Measurements from ENCODE around the gene CAMKMT.
A peak's percentile ranks its signal among the peaks of the same experiment; 100 is the strongest.

CAMKMT gene

DNA sequence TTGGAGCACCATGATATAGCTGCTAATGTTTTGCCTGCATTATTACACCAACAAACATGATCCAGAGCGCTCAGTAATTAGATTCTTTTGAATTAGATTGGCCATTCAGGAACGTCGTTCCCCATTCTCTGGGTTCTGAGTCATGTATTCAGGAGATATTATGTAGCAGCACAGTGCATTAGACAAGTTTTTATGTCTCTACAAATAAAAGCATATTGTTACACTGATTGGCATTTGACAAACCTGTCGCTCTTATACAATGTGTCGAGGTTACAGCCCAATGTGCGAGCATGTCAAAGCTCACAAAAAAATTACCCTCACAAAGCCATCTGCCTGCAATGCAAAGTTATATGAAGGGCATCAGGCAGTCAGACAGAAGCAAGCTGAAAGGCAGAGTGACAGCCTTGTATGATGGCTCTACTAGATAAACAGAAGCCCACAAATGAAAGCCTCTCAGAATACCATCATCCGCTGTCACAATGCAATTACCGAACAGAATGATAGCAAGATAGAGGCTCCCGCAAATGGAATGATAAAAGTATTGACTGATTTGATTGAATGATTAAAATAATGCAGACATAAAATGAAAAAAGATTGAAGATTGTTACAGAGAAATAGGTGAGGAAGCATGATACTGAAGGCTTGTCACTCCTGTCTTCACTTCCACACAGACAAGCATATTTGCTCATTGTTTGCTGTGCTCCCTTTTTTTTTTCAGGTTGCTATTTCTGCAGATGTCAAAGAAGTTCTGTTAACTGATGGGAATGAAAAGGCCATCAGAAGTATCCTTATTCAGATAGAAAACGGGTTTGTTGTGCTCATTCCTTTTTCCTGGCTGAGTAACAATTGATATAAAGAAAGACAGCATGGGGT, 345.2 kb downstream of the CAMKMT start:
- no peak for DNase-seq

DNA sequence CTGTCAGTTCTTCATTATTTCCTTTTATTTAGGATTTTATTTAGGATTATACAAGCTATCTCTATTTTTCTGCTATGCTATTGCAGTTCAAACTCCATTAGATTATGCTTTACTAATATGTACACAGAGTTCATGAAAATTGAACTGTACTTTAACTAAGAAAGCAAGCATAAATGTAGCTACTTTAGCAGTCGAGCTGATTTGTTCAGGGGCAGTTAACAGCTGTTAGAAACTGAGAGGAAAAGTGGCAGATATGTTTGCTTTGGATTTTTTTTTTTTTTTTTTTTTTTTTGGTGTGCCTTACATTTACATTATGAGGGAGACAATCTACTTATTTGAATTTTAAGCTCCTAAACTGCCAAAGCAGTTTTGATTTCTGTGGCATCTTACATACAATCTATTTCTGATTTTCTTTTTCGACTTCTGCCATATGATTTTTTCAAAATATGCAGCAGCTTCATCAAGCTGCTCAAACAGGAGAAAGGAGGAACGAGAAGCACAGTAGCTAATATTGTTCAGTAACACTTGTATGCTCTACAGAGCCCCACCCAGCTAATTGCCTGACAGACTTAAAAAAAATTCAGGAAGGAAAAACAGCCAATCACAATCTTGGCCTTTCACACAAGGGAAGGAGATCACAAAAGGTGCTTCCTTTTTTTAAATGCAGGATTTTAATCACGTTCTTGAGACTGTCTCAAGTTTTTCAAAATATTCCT, 346.4 kb downstream of the CAMKMT start:
- DNase-seq = no peak

DNA sequence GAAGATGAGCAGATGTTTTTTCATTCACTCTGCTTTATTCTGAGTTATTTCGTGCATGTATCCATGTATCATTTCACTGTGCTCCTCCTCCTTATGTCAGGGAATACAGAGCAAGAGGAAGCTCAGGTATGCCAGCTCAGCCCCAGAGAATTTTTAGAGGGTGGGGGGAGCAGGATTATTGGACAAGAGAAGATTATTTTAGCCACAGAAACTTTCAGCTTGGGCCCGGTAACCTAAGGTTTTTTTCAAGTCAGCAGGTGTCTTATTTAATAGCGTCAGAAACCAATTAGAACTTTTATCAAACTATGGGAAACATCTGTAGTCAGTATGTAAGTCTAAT, 346.9 kb downstream of the CAMKMT start:
- DNase-seq = no peak

DNA sequence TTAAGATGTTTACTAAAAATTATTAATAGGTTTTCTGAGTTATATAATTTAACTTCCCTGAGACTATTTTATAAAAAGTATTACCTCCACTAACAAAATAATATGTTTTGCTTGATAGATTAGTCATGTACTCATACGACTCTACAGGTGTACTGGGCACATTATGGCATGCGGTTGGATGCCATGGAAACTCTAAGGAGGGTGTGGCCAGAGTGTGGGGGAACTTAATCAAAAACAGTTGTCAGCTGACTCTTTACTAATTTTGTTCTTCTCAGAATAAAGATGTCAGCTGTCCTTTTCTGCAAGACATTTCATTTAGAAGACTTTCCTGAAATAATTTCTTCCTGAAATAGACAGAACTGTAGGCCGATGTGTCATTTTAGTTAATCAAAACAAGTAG, 351.4 kb downstream of the CAMKMT start:
- DNase-seq = peak; percentile 9

DNA sequence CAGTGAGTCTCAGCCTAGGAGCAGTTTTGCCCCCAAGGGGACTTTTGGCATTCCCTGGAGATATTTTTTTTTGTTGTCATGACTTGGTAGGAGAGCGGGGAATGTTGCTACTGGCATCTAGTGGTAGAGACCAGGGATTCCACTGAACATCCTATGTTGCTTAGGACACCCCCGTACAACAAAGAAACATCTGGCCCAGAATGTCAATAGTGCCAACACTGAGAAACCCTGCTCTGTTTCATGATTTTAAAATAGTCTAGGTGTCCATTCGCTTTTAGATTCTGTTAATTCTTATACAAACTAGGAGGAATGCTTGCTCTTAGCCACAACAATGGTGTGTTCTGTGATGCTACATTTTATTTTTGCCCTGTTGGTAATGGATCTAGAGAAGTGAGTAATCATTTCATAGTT, 353.9 kb downstream of the CAMKMT start:
- no peak for DNase-seq

DNA sequence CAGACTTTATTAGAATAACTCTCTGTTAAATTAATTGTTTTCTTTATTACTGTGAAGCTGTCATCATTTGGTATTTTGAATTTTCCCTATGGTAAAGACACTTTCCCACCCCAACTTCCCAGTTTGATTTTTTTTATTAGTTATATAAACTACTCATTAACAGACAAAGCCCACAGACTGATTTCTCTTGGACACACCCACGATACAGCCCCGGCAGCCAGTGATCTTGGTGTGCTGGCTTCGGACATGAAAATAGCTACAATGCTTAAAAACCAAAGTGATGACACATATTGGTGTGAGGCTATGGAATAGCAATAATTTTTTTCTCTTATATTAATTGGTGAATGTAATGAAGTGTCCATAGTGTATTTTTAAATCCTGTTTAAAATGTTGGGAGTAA, 354.4 kb downstream of the CAMKMT start:
- no peak for DNase-seq

DNA sequence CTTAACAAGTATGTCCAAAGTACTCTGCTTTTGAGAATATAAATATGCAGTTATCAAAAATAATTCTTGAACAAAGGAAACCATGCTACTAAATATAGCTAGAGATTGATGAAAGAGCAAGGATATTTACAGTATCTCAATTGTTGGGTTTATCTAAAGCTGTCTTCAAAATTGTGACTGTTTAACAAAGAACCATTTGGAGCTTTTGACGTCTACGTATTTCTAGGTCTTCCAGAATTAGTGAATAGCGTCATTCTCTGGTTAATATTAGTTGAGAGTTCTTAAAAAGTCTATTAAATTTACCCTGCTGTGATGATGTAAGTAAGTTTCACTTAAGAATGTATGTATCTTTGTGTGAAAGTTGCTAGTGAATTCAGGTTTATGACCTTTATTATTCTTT, 356.7 kb downstream of the CAMKMT start:
- DNase-seq = no peak

DNA sequence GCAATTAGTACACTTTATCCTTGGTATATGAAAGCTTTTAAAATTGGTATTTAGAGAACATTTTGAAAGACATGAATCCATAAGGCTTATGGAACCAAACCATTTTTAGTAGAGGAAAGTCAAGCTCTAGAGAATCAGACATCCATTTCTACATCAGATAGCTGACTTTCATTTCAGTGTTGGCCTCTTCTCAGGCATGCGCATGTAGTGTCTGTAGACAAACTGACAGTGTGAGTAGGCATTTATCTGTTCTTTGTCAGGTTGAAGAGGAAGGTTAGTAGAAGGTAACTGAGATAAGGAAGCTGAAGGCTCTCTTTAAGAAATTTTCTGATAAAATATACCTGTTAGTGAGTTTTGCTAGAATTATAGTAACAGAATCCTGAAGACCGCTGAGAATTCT, 357.8 kb downstream of the CAMKMT start:
- no peak for DNase-seq

DNA sequence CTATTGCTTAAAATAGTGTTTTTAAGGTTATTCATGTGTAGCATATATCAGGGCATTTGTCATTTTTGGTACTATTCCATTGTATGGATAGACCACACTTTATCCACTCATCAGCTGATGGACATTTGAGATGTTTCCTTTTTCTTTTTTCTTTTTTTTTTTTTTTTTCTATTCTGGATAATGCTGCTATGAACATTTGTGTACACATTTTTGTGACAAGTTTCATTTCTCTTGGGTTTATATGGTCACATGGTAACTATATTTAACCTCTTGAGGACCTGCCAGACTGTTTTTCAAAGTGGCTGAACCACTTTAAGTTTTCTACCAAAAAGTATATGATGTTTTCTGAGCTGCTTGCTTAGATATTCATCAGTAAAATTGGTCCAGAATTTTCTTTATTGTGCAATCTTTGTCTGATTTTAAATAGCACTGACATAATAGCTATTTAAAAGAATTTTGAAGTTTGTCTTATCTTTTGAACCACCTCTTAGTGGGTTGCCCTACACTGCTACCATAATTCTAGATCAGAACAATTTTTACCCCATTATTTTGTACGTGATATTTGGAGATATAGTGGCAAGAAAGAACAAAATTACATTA, 360.4 kb downstream of the CAMKMT start:
- DNase-seq = no peak

DNA sequence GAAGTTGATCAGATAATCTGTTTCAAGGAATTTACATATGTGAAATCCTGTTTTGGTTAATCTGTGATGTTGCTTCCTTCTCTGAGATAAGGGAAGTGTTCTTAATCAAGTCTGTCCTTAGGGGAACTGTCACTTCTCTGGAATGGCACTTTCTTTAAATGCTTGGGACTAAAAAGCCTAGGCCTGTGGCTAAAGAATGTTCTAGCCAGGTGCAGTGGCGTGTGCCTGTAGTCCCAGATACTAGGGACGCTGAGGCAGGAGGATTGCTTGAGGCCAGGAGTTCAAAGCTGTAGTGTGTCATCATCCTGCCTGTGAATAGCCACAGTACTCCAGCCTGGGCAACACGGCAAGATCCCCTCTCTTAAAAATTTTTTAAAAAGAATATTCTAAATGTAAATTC, 362.2 kb downstream of the CAMKMT start:
- DNase-seq = no peak

DNA sequence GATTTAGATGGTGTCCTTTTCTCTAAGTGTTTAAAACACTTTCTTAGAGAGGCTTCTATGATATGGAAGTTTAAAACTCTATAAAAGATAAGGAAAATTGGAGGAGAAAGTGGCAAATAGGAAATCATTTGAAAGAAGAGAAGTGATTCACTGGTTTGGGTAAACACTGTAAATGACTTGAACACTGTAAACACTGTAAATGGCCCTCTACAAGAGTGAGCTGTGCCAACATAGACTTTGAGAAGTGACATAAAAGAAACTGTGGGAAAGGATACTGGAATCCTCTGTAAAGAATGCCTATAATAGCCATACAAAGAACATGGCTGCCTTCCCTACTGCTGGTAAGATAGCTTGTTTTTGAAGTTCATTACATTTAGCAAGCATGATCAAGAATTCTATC, 368.8 kb downstream of the CAMKMT start:
- no peak for DNase-seq

DNA sequence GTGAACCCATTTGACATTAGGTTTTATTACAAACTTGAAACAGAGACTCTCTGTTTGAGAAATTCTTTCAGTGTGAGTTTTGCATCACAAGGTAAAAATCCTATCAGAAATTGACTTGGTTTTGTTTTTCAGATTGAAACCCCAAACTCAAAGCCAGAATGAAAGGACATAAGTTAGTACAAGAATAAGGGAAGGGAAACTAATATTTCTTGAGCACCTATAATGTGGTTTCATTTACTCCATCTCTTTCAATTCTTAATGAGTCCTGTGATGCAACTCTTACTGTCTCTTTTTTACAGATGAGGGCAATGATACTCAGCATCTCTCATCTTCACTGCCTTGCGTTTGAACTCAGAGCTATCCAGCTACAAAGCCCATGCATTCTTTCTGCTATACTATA, 369.8 kb downstream of the CAMKMT start:
- DNase-seq = no peak

DNA sequence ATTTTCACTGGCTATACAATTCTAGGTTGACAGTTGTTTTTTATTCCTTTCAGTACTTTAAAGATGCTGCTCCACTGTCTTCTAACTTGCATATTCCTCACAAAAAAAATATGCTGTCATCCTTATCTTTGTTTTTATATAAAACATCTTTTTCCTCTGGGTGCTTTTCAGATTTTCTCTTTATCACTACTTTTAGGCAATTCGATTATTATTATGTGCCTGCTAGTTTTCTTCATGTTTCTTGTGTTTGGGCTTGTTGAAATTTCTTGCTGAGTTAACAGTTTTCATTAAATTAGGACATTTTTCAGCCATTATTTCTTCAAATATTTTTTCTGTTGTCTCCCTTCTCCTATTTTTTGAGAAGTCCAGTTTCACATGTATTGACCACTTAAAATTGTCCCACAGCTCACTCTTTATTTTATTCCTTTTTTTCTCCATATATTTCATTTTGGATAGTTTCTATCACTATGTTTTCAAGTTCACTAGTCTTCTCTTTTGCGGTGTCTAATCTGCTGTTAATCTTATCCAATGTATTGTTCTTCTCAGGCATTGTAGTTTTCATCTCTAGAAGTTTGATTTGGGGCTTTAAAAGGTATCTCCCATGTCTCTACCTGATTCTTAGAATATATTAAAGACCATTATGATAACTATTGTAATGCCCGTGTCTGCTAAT, 374.7 kb downstream of the CAMKMT start:
- no peak for DNase-seq

DNA sequence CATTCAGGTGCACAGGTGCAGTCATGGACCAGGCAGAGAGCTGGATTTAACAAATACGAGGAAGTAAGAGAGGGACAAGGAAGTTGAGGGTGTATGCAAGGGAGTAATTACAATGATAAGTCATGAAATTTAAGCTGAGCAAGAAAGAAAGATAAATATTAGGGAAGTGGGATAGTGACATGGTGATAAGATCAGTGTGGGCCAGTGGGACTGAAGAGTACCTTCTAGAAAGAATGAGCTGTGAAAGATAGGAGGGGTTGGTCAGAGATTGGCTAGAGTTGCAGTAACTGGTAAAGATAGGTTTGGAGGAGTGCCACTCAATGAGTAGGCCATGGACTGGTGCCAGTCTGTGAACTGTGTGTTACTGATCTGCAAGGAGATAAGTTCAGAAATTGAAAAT, 378.9 kb downstream of the CAMKMT start:
- no peak for DNase-seq

DNA sequence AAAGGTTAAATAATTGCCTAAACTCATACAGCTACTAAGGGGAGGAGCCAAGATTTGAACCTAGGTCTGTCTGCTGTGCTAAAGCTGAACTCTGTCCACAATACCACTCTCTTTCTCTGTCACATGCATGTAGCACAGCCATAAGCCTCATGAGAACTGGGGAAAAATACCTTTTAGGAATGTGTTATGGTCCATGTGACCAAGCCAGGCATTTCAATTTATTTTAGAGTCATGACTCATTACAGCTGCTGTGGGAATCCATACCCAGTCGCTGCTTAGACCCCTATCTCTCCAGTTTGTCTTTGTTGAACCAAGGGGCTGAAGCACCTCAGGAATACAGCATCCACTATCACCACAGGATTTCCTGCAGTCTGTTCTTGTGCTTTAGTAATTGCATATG, 379.8 kb downstream of the CAMKMT start:
- DNase-seq = no peak

DNA sequence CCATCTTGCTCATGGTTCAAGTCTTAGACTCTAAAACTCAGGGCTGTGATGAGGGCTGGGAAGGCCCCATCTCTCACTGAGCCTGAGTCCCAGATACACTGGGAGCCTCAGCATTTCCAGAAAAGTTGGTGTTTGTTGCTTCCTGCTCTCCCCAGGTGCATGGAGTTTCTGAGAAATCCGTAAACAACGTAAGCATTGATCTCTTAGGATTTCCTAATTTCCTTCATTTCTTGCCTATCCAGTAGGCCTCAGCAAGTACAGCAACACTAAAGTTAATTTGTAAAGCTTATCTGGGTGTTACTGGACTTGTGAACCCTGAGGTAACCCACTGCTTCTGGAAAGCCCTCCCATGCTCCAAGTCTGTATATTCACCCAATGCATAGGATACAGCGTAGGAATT, 380.3 kb downstream of the CAMKMT start:
- DNase-seq = no peak

DNA sequence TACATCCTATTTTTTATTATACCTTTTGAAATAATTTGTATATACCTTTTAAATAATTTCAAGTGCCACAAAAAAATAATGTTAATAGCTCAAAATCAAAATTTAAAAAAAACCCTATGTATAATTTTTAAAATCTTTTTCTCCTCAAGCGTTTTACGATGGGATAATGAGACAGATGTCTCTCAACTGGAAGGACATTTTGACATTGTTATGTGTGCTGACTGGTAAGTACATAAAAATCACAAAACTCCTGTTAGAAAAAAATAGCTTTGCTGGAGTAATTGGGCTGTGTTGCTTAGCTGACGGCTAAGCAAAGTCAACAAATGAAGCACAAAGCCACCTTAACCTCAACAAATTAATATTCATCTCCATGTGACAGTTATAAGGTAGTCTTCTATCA, 381.7 kb downstream of the CAMKMT start:
- no peak for DNase-seq

DNA sequence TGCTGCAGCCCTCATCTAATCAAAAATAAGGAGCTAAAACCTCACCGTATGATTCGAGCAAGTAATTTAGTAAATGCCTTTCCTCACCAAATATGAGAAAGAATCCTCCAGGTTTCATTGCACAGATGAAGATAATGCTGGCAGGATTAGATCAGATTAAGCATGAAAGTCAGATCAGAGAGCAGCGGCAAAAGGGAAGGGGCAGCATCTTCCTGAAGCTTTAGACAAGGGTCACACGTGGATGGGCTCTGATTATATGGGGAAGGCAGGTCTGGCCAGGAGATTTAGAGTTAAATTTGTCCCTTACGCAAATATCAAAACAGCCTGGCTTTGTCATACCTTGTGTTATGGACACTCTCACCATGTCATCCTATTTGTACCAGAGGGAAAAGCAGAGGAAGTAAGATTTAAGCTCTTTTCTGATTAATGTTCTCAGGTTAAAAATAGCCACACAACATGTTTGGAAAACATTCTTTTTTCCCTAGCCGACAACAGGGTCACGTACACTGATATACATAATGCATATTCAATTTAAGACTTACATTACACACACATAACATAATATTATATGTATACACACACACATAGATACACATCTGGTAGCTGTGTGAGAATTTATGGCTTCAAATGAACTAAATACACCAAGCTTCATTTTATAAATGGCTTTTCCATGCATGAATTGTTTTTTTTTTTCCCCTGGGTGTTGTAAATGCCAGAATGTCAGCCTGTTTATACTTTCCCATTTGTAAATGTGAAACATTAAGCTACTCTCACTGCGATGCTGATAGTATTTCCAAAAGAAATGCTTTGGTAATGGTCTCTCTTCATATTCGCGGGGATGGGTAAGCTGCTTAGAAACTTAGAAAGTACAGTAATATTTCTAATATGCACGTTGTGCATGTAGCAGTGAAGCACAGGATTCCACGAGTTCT, 383.5 kb downstream of the CAMKMT start:
- no peak for DNase-seq

DNA sequence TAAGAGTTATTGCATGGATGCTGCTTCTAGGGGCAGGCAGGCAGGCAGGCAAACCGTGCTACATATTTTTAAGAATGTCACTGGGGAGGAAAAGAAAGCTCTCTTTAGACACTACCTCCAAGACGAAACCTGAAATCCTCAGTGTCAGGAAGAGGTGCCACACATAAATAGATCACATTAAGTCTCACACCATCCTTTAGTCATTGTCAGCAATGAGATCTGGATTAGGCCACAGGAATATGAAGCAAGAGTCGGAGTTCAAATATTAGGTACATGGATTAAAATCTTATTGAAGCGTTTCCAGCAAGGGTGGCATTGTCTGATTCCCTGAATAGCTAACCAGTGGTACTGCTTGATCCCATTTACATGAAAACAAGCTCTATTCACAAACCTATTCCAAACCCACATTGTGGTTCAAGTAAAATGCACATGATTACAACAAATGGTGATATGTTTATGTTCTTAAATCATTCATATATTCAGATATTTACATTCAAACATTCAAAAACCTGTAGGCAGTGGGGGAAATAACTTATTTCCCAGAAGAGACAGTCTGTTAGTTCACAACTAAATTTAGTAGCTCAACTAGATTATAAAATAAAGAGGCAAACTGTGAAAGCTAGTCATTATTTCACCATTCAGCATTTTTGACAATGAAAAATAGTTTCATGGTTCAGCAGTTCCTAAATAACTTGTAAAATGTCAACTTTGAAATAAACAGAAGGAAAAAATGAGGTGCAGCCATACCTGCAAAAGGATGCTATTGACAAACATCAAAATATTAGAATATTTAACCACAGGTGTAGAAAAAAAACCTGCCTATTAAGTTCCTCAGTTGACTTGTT, 384.4 kb downstream of the CAMKMT start:
- no peak for DNase-seq

DNA sequence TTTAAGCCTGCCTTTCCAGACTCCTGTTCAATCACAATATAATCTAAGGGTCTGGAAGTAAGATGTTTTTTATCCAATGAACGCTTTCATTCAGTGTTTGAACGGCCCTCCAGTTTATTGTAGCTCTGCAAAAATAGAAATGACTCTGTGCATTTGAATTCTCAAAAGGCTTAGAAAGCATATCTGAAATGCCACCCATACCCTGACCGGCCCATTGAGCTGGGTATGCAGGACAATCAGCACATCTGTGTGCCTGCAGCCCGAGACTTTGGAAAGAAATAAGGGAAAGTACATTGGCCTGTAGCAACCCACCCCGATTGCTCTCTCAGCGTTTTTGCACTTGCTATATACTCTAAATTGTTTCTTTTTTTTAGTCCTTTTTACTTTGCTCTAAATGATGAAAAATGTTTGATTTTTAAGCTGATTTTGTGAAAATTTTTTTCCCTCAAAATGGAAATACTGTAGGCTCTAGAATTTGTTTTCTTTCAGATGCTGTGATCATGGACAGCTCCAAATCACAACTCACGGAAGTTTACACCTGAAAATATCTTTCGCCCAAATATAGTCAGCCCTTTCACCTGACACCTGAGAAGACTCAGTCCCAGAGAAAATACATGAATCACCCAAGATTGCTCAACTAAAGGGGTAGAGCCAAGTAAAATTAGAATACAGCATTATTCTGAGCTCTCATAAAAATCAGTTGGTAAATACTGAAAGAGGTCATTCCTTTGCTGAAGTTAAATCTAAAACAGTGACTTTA, 385.3 kb downstream of the CAMKMT start:
- DNase-seq = no peak

DNA sequence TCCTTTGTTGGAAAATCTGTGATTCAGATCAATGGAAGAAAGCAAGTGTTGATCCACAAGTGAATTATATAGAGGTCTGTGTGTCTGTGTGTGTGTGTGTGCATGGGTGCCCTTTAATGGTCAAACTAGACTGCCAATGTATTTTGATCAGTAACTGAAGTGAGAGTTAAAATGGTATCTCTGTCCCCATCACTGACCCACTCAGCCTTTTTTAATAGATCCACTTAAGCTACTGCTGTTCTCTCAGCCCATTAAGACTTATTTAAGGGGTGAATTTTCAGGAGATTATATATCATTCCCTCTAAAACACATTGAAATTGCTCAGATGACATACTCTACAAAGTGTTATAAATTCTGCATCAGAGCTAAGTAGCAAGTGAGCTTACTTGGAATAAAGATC, 386.0 kb downstream of the CAMKMT start:
- no peak for DNase-seq
